ENCODE results near the gene SASS6. TPM values are rescaled to one million over a fixed set of nuclear protein-coding genes. Genes with fewer than 3 reads are reported as not detected.
A peak's percentile ranks its signal among the peaks of the same experiment; 100 is the strongest.

SASS6 gene
- total and polyA plus RNA-seq, 9 of the 15 experiments (the other 6 are each of a cell fraction or from before 2014, with no cell fraction given): 11.6 to 34.1 (median 18.0) TPM

DNA sequence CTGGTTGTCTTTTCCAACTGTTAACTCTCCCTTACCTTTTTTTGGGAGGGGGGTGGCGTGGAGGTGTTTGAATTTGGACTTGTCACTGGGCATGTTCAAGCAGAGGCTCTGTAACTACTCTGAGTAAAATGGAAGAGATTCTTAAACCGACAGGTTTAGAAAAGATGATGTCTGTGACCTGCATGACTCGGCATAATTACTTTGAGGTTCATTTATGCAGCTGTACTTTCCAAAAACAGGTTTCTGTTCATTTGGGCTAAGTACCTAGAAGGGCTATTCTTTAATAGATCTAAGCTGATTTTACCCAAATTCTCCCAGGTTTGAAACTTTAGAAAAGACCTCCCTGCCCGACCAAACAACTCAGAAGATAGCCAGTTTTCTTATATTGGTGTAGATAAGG, 82.6 kb downstream of the SASS6 start (continued):
- TF ChIP-seq, protein P1, sequence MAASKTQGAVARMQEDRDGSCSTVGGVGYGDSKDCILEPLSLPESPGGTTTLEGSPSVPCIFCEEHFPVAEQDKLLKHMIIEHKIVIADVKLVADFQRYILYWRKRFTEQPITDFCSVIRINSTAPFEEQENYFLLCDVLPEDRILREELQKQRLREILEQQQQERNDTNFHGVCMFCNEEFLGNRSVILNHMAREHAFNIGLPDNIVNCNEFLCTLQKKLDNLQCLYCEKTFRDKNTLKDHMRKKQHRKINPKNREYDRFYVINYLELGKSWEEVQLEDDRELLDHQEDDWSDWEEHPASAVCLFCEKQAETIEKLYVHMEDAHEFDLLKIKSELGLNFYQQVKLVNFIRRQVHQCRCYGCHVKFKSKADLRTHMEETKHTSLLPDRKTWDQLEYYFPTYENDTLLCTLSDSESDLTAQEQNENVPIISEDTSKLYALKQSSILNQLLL (CRISPR knock-in tag; IDR thresholded peaks at IDR 0.05; ENCODE audit: borderline replicate concordance): no peak
- TF ChIP-seq ZNF316 (IDR thresholded peaks at IDR 0.05) (peak; percentile 91), NR2F6 (CRISPR knock-in tag; IDR thresholded peaks at IDR 0.05) (no peak), SMARCE1 (IDR thresholded peaks at IDR 0.05) (0 out of 2 replicates have a peak, but pooled peaks have one; percentile 14), FOSL1 (tag; conservative IDR thresholded peaks at IDR 0.05) (no peak), NCOA1 (IDR thresholded peaks at IDR 0.05; ENCODE audit: low read depth) (no peak), SRSF3 (IDR thresholded peaks at IDR 0.05; ENCODE audit: insufficient read depth, low read length) (no peak), ZNF217 (CRISPR knock-in tag; IDR thresholded peaks at IDR 0.05) (no peak), BACH1 (tag; IDR thresholded peaks at IDR 0.05) (0 out of 2 replicates have a peak, but pooled peaks have one; percentile 49), ZNF134 (CRISPR knock-in tag; conservative IDR thresholded peaks at IDR 0.05) (no peak), GTF2F1 (IDR thresholded peaks at IDR 0.05; ENCODE audit: low read depth, low read length) (no peak), RBBP5 (IDR thresholded peaks at IDR 0.05; ENCODE audit: borderline replicate concordance, insufficient read depth, low read length, poor library complexity, severe bottlenecking) (no peak), ZNF79 (CRISPR knock-in tag; IDR thresholded peaks at IDR 0.05; ENCODE audit: low read depth) (no peak), ZBTB7A (IDR thresholded peaks at IDR 0.05; ENCODE audit: borderline replicate concordance, control insufficient read depth, low read depth, low read length) (no peak), ZBTB1 (CRISPR knock-in tag; IDR thresholded peaks at IDR 0.05; ENCODE audit: borderline replicate concordance, low read depth) (no peak), CTBP1 (IDR thresholded peaks at IDR 0.05; ENCODE audit: borderline replicate concordance) (no peak)
- TF ChIP-seq, protein P2, sequence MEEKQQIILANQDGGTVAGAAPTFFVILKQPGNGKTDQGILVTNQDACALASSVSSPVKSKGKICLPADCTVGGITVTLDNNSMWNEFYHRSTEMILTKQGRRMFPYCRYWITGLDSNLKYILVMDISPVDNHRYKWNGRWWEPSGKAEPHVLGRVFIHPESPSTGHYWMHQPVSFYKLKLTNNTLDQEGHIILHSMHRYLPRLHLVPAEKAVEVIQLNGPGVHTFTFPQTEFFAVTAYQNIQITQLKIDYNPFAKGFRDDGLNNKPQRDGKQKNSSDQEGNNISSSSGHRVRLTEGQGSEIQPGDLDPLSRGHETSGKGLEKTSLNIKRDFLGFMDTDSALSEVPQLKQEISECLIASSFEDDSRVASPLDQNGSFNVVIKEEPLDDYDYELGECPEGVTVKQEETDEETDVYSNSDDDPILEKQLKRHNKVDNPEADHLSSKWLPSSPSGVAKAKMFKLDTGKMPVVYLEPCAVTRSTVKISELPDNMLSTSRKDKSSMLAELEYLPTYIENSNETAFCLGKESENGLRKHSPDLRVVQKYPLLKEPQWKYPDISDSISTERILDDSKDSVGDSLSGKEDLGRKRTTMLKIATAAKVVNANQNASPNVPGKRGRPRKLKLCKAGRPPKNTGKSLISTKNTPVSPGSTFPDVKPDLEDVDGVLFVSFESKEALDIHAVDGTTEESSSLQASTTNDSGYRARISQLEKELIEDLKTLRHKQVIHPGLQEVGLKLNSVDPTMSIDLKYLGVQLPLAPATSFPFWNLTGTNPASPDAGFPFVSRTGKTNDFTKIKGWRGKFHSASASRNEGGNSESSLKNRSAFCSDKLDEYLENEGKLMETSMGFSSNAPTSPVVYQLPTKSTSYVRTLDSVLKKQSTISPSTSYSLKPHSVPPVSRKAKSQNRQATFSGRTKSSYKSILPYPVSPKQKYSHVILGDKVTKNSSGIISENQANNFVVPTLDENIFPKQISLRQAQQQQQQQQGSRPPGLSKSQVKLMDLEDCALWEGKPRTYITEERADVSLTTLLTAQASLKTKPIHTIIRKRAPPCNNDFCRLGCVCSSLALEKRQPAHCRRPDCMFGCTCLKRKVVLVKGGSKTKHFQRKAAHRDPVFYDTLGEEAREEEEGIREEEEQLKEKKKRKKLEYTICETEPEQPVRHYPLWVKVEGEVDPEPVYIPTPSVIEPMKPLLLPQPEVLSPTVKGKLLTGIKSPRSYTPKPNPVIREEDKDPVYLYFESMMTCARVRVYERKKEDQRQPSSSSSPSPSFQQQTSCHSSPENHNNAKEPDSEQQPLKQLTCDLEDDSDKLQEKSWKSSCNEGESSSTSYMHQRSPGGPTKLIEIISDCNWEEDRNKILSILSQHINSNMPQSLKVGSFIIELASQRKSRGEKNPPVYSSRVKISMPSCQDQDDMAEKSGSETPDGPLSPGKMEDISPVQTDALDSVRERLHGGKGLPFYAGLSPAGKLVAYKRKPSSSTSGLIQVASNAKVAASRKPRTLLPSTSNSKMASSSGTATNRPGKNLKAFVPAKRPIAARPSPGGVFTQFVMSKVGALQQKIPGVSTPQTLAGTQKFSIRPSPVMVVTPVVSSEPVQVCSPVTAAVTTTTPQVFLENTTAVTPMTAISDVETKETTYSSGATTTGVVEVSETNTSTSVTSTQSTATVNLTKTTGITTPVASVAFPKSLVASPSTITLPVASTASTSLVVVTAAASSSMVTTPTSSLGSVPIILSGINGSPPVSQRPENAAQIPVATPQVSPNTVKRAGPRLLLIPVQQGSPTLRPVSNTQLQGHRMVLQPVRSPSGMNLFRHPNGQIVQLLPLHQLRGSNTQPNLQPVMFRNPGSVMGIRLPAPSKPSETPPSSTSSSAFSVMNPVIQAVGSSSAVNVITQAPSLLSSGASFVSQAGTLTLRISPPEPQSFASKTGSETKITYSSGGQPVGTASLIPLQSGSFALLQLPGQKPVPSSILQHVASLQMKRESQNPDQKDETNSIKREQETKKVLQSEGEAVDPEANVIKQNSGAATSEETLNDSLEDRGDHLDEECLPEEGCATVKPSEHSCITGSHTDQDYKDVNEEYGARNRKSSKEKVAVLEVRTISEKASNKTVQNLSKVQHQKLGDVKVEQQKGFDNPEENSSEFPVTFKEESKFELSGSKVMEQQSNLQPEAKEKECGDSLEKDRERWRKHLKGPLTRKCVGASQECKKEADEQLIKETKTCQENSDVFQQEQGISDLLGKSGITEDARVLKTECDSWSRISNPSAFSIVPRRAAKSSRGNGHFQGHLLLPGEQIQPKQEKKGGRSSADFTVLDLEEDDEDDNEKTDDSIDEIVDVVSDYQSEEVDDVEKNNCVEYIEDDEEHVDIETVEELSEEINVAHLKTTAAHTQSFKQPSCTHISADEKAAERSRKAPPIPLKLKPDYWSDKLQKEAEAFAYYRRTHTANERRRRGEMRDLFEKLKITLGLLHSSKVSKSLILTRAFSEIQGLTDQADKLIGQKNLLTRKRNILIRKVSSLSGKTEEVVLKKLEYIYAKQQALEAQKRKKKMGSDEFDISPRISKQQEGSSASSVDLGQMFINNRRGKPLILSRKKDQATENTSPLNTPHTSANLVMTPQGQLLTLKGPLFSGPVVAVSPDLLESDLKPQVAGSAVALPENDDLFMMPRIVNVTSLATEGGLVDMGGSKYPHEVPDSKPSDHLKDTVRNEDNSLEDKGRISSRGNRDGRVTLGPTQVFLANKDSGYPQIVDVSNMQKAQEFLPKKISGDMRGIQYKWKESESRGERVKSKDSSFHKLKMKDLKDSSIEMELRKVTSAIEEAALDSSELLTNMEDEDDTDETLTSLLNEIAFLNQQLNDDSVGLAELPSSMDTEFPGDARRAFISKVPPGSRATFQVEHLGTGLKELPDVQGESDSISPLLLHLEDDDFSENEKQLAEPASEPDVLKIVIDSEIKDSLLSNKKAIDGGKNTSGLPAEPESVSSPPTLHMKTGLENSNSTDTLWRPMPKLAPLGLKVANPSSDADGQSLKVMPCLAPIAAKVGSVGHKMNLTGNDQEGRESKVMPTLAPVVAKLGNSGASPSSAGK (IDR thresholded peaks at IDR 0.05): no peak

All from K562 (cell line).